PC-3 (cell line): ENCODE measurements around the gene ESR1. TPM values are rescaled to one million over a fixed set of nuclear protein-coding genes. Genes with fewer than 3 reads are reported as not detected.

Experiments
- ATAC-seq: fragments of 200-7000 bp; cut with Tn5 transposase; 2 replicates; pipeline ENCODE4 v1.9.1; 2020; ENCODE audit warnings: mild to moderate bottlenecking, moderate library complexity
- BruUV-seq: library from RNA; stranded (reverse); fragments of 400-500 nt; replicated peaks from 2 replicates; lab custom pipeline; 2021; lab: Mats Ljungman, UMichigan
- CTCF ChIA-PET: fragments of 300-600 bp; sonication (Branson Sonifier 250); formaldehyde crosslinking; loops from one replicate; lab custom pipeline; 2022; ENCODE audit warnings: antibody characterized with exemption; lab: Charles Lee
- POLR2A ChIA-PET: fragments of 300-600 bp; sonication (Branson Sonifier 250); formaldehyde crosslinking; loops from one replicate; lab custom pipeline; 2022; ENCODE audit warnings: antibody characterized with exemption; ENCODE audit not compliant: unreplicated experiment; lab: Charles Lee
- DNase-seq: peaks from one replicate; pipeline ENCODE4 v3.0.0-alpha.2; 2015
- H2AFZ ChIP-seq: fragments of 300-600 bp; sonication (generic); 2 replicates; pipeline ENCODE4 v1.6.0; 2016; ENCODE audit warnings: antibody characterized with exemption, low read length
- H3F3A ChIP-seq: fragments of 300-600 bp; sonication (generic); one replicate; pipeline ENCODE4 v1.6.0; 2017; ENCODE audit warnings: antibody characterized with exemption, low read length, control low read depth, mild to moderate bottlenecking; ENCODE audit not compliant: unreplicated experiment
- H3K27ac ChIP-seq: fragments of 300-600 bp; sonication (generic); 2 replicates; pipeline ENCODE4 v1.5.1; 2016; ENCODE audit warnings: mild to moderate bottlenecking, low read length
- H3K27me3 ChIP-seq: fragments of 300-600 bp; sonication (generic); 2 replicates; pipeline ENCODE4 v1.6.1; 2016; ENCODE audit warnings: low read length, mixed read lengths
- H3K36me3 ChIP-seq: fragments of 300-600 bp; sonication (generic); 2 replicates; pipeline ENCODE4 v1.6.1; 2016; ENCODE audit warnings: low read depth, mixed run types, low read length, mixed read lengths
- H3K4me1 ChIP-seq: fragments of 300-600 bp; sonication (generic); 2 replicates; pipeline ENCODE4 v1.5.1; 2016; ENCODE audit warnings: low read length; ENCODE audit not compliant: insufficient read depth
- H3K4me2 ChIP-seq: fragments of 300-600 bp; sonication (generic); 2 replicates; pipeline ENCODE4 v1.6.0; 2016; ENCODE audit warnings: low read length
- H3K4me3 ChIP-seq: fragments of 300-600 bp; sonication (generic); 2 replicates; pipeline ENCODE4 v1.5.1; 2016; ENCODE audit warnings: mild to moderate bottlenecking, low read length, mixed read lengths
- H3K79me2 ChIP-seq: fragments of 300-600 bp; sonication (generic); 2 replicates; pipeline ENCODE4 v1.6.1; 2017; ENCODE audit warnings: low read length, mixed read lengths
- H3K9ac ChIP-seq: fragments of 300-600 bp; sonication (generic); 2 replicates; pipeline ENCODE4 v1.6.0; 2016; ENCODE audit warnings: mild to moderate bottlenecking, low read length
- H3K9me2 ChIP-seq: fragments of 300-600 bp; sonication (generic); replicated peaks from 2 replicates; pipeline ENCODE4 v1.6.1; 2016; ENCODE audit warnings: mixed run types, low read length, mixed read lengths
- H3K9me3 ChIP-seq: fragments of 300-600 bp; sonication (generic); 2 replicates; pipeline ENCODE4 v1.6.1; 2016; ENCODE audit warnings: low read length, mixed read lengths
- H4K20me1 ChIP-seq: fragments of 300-600 bp; sonication (generic); 2 replicates; pipeline ENCODE4 v1.6.1; 2016; ENCODE audit warnings: low read length, mixed read lengths
- CTCF ChIP-seq: fragments of 300-600 bp; sonication (generic); conservative IDR thresholded peaks from 2 replicates; pipeline ENCODE4 v1.5.1; 2017; ENCODE audit warnings: antibody characterized with exemption, low read depth, mild to moderate bottlenecking, low read length
- EZH2 ChIP-seq: fragments of 300-600 bp; sonication (generic); IDR thresholded peaks from one replicate; pipeline ENCODE4 v1.6.1; 2017; ENCODE audit warnings: antibody characterized with exemption, mild to moderate bottlenecking, low read length; ENCODE audit not compliant: unreplicated experiment
- EZH2phosphoT487 ChIP-seq: fragments of 300-600 bp; sonication (generic); IDR thresholded peaks from 2 replicates; pipeline ENCODE4 v1.6.1; 2018; ENCODE audit warnings: mild to moderate bottlenecking, antibody characterized with exemption, low read length, borderline replicate concordance
- intact Hi-C: fragments of 100-400 bp; cut with micrococcal nuclease; formaldehyde crosslinking; loops from 2 replicates; pipeline ENCODE4 v1.9.0; 2023
- total RNA-seq: library from RNA; depleted of rRNA; stranded (reverse); fragments of >200 nt; gene quantifications from 2 replicates; pipeline ENCODE4 v1.2.3, GENCODE V29; 2014

Gene ESR1
- total RNA-seq, 1 experiment from 2014 or later: 5.9 TPM

DNA sequence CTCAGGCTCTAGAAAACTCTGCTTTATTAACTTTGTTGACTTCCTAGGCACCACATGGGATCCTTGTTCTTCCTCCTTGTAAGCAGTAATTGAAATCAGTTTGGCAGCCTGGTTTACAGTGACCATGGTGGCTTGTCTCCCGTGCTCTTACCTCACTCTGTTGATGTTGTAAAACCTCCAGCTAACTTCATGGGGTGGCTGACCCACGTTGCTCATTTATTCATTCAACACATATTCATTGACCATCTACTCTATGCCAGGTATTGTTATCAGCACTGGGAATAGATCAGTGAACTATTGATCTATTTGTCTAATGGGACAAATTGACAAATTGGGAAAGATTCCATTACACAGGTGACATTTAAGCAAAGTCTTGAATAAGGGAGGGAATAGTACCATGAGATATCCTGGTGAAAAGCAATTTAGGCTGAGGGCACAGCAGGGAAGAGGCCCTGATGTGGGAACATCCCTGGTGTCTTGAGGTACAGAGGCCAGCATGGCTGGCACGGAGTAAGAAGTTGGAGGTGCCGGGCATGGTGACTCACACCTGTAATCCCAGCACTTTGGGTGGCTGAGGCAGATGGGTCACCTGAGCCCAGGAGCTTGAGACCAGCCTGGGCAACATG, 19.1 kb downstream of the ESR1 start:
- H3F3A ChIP-seq: no peaks in the 10 kb centered on the region
- H3K4me3 ChIP-seq: no peak overlapping the region
- H2AFZ ChIP-seq: no peak overlapping the region
- no TSS peak for BruUV-seq
- intact Hi-C loops: no loop called here
- DNase-seq (no peak), ATAC-seq (no peak)
- H3K4me2 ChIP-seq: no peak overlapping the region
- H3K27ac ChIP-seq: no peak overlapping the region
- no peak overlapping the region for H3K9ac ChIP-seq
- no peaks in the 10 kb centered on the region for H3K9me2 ChIP-seq
- no peaks in the 10 kb centered on the region for H3K4me1 ChIP-seq
- no peaks in the 10 kb centered on the region for H3K9me3 ChIP-seq
- no peaks in the 10 kb centered on the region for H4K20me1 ChIP-seq
- POLR2A ChIA-PET: no interaction called here
- CTCF ChIA-PET: no interaction called here
- H3K79me2 ChIP-seq: no peaks in the 10 kb centered on the region
- H3K36me3 ChIP-seq: no peaks in the 10 kb centered on the region
- H3K27me3 ChIP-seq: no peaks in the 10 kb centered on the region; the same call in 1 of the 2 replicates
- TF ChIP-seq CTCF (no peak), EZH2 (no peak), EZH2phosphoT487 (no peak)

DNA sequence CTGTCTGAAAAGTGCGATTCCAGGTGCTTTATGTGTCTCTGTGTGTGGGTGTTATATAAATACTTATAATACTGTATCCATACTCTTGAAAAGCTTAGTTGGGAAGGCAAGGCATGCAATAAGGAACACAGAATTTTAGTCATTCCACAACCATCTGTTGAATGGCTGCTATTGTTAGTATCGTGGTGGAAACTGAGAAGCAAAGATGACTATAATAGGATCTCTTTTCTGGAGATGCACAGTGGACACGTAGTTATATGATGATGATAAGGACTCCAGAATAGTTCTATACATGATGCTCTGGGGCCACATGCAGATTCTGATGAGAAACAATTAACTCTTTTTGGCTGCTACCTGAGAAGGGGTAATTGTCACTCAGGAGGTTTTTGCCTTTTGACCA, 25.2 kb downstream of the ESR1 start:
- Histone ChIP-seq H3F3A (no peaks in the 10 kb centered on the region), H3K9me3 (no peaks in the 10 kb centered on the region), H3K4me3 (no peak overlapping the region), H3K27ac (no peak overlapping the region), H3K4me1 (no peaks in the 10 kb centered on the region), H3K27me3 (no peaks in the 10 kb centered on the region), H3K9me2 (no peaks in the 10 kb centered on the region), H4K20me1 (no peaks in the 10 kb centered on the region), H3K79me2 (no peaks in the 10 kb centered on the region), H2AFZ (no peak overlapping the region), H3K9ac (no peak overlapping the region), H3K4me2 (no peak overlapping the region), H3K36me3 (no peaks in the 10 kb centered on the region)
- ATAC-seq (no peak), DNase-seq (no peak)
- no TSS peak for BruUV-seq
- POLR2A ChIA-PET: no interaction called here
- intact Hi-C loops: no loop called here
- CTCF ChIA-PET: no interaction called here
- TF ChIP-seq CTCF: no peak
- no peak for TF ChIP-seq EZH2
- no peak for TF ChIP-seq EZH2phosphoT487

- intact Hi-C loops: no loop called here
- Histone ChIP-seq H4K20me1 (no peaks in the 10 kb centered on the region), H3K9me2 (no peaks in the 10 kb centered on the region), H3K4me1 (no peaks in the 10 kb centered on the region), H3K4me3 (no peak overlapping the region), H2AFZ (no peak overlapping the region), H3K36me3 (no peaks in the 10 kb centered on the region), H3F3A (no peaks in the 10 kb centered on the region), H3K9ac (no peak overlapping the region), H3K27me3 (no peaks in the 10 kb centered on the region), H3K4me2 (no peak overlapping the region), H3K9me3 (no peaks in the 10 kb centered on the region), H3K27ac (no peak overlapping the region), H3K79me2 (no peaks in the 10 kb centered on the region)
- POLR2A ChIA-PET: no interaction called here
- no TSS peak for BruUV-seq
- TF ChIP-seq EZH2phosphoT487 (no peak), EZH2 (no peak), CTCF (no peak)
- ATAC-seq: no peak
- DNase-seq: no peak
- CTCF ChIA-PET: no interaction called here
These were observed 27.9 kb downstream of the ESR1 start for GRCh38 chr6:151835396-151835795.
